ENCODE data around the gene SF3A2. TPM values are rescaled to one million over a fixed set of nuclear protein-coding genes. Genes with fewer than 3 reads are reported as not detected.

Gene SF3A2
- total and polyA plus RNA-seq, 4 donors = 2.2 to 32.0 (median 13.2) TPM

- TF ChIP-seq EGR1 (IDR thresholded peaks at IDR 0.05; ENCODE audit: low read depth in 2 of 2) (no peak), RXRA (IDR thresholded peaks at IDR 0.05) (no peak)
These were observed 27.6 kb upstream of the SF3A2 start (continued) for GRCh38 chr19:2208975-2209374.

- H3K9me3 ChIP-seq (ENCODE audit: control insufficient read depth in 4 of 4, low read length in 3 of 4) = no peaks in the 10 kb centered on the region
- DNase-seq (ENCODE audit: low spot score) = no peak
- no peak overlapping the region for H3K9ac ChIP-seq (ENCODE audit: low read depth in 1 of 2, low read length in 2 of 2)
- H3K27me3 ChIP-seq (ENCODE audit: control insufficient read depth in 4 of 4, insufficient read depth in 4 of 4, low read length in 3 of 4) = no peaks in the 10 kb centered on the region
- peaks cover 0 to 1% (median 0%) of the 10 kb centered on the region in 4 donors for H3K4me1 ChIP-seq (ENCODE audit: control insufficient read depth in 4 of 4, insufficient read depth in 4 of 4, low read length in 3 of 4)
- no peak overlapping the region for H3K4me3 ChIP-seq (ENCODE audit: low read depth in 1 of 3, low read length in 3 of 3)
- H3K36me3 ChIP-seq (ENCODE audit: control insufficient read depth in 4 of 4, insufficient read depth in 3 of 4, low read depth in 1 of 4, low read length in 3 of 4) = peaks cover 11 to 54% (median 17%) of the 10 kb centered on the region in 4 donors
- 90% methylated on average over 17 of the region's 17 CpGs for WGBS
- H3K27ac ChIP-seq (ENCODE audit: low read depth in 1 of 2, low read length in 2 of 2) = no peak overlapping the region
- TF ChIP-seq CTCF (IDR thresholded peaks at IDR 0.05; ENCODE audit: low read depth, low read length, missing input control) = no peak
- no peak for TF ChIP-seq NR2F2 (IDR thresholded peaks at IDR 0.05)
- TF ChIP-seq MAX (IDR thresholded peaks at IDR 0.05) = no peak
- TF ChIP-seq YY1 (IDR thresholded peaks at IDR 0.05) = no peak
- no peak for TF ChIP-seq HNF4G (IDR thresholded peaks at IDR 0.05)
- no peak for TF ChIP-seq EGR1 (IDR thresholded peaks at IDR 0.05; ENCODE audit: low read depth in 2 of 2)
- TF ChIP-seq SP1 (IDR thresholded peaks at IDR 0.05) = no peak
- no peak for TF ChIP-seq ATF3 (IDR thresholded peaks at IDR 0.05)
- no peak for TF ChIP-seq FOXA1 (IDR thresholded peaks at IDR 0.05)
- no peak for TF ChIP-seq JUND (IDR thresholded peaks at IDR 0.05)
- TF ChIP-seq TAF1 (conservative IDR thresholded peaks at IDR 0.05) = no peak
- TF ChIP-seq RXRA (IDR thresholded peaks at IDR 0.05) = no peak
- TF ChIP-seq REST (IDR thresholded peaks at IDR 0.05) = no peak
These were observed 27.2 kb upstream of the SF3A2 start for GRCh38 chr19:2209408-2209807.

- WGBS = 95% methylated on average over 21 of the region's 21 CpGs
- H3K27ac ChIP-seq (ENCODE audit: low read depth in 1 of 2, low read length in 2 of 2) = no peak overlapping the region
These were observed 26.4 kb upstream of the SF3A2 start for GRCh38 chr19:2210206-2210605.

More at GRCh38 chr19:2210206-2210605, 26.4 kb upstream of the SF3A2 start:
- Histone ChIP-seq H3K36me3 (ENCODE audit: control insufficient read depth in 4 of 4, insufficient read depth in 3 of 4, low read depth in 1 of 4, low read length in 3 of 4) (peaks cover 12 to 58% (median 17%) of the 10 kb centered on the region in 4 donors), H3K27me3 (ENCODE audit: control insufficient read depth in 4 of 4, insufficient read depth in 4 of 4, low read length in 3 of 4) (no peaks in the 10 kb centered on the region), H3K4me1 (ENCODE audit: control insufficient read depth in 4 of 4, insufficient read depth in 4 of 4, low read length in 3 of 4) (peaks cover 0 to 1% (median 0%) of the 10 kb centered on the region in 4 donors), H3K9ac (ENCODE audit: low read depth in 1 of 2, low read length in 2 of 2) (no peak overlapping the region), H3K9me3 (ENCODE audit: control insufficient read depth in 4 of 4, low read length in 3 of 4) (no peaks in the 10 kb centered on the region), H3K4me3 (ENCODE audit: low read depth in 1 of 3, low read length in 3 of 3) (no peak overlapping the region)
- no peak for TF ChIP-seq REST (IDR thresholded peaks at IDR 0.05)
- no peak for TF ChIP-seq MAX (IDR thresholded peaks at IDR 0.05)
- no peak for TF ChIP-seq TAF1 (conservative IDR thresholded peaks at IDR 0.05)
- TF ChIP-seq SP1 (IDR thresholded peaks at IDR 0.05) = no peak
- no peak for TF ChIP-seq RXRA (IDR thresholded peaks at IDR 0.05)
- TF ChIP-seq HNF4G (IDR thresholded peaks at IDR 0.05) = no peak
- no peak for TF ChIP-seq JUND (IDR thresholded peaks at IDR 0.05)
- no peak for TF ChIP-seq NR2F2 (IDR thresholded peaks at IDR 0.05)
- no peak for TF ChIP-seq FOXA2 (IDR thresholded peaks at IDR 0.05)
- TF ChIP-seq FOXA1 (IDR thresholded peaks at IDR 0.05) = no peak
- TF ChIP-seq RAD21 (IDR thresholded peaks at IDR 0.05) = no peak
- TF ChIP-seq EGR1 (IDR thresholded peaks at IDR 0.05; ENCODE audit: low read depth in 2 of 2) = no peak
- no peak for TF ChIP-seq CTCF (IDR thresholded peaks at IDR 0.05; ENCODE audit: low read depth, low read length, missing input control)
- TF ChIP-seq YY1 (IDR thresholded peaks at IDR 0.05) = no peak
- no peak for DNase-seq (ENCODE audit: low spot score)
